ENCODE results near the gene MXD3. TPM values are rescaled to one million over a fixed set of nuclear protein-coding genes. Genes with fewer than 3 reads are reported as not detected.

Gene MXD3
- total RNA-seq, 1 experiment from 2014 or later = 121 TPM

GRCh38 chr5:177299697-177300096 lies 12.0 kb downstream of the MXD3 start:
- DNase-seq (ENCODE audit: low read depth in 1 of 2, low spot score in 2 of 2) = no peak
- Histone ChIP-seq H3K4me3 (no peak overlapping the region), H3K27me3 (replicated peaks) (no peaks in the 10 kb centered on the region), H3K36me3 (peaks cover 80% of the 10 kb centered on the region), H3K27ac (no peak overlapping the region), H3K9me3 (replicated peaks) (no peaks in the 10 kb centered on the region), H3K4me1 (replicated peaks) (peaks cover 36% of the 10 kb centered on the region)

GRCh38 chr5:177297922-177298321 lies 13.8 kb downstream of the MXD3 start:
- Histone ChIP-seq H3K4me1 (replicated peaks) (peaks cover 29% of the 10 kb centered on the region), H3K4me3 (no peak overlapping the region), H3K36me3 (peaks cover 79% of the 10 kb centered on the region), H3K27ac (no peak overlapping the region), H3K9me3 (replicated peaks) (no peaks in the 10 kb centered on the region), H3K27me3 (replicated peaks) (no peaks in the 10 kb centered on the region)
- DNase-seq (ENCODE audit: low read depth in 1 of 2, low spot score in 2 of 2) = no peak

GRCh38 chr5:177296581-177296980 lies 15.1 kb downstream of the MXD3 start:
- H3K27ac ChIP-seq = no peak overlapping the region
- H3K4me3 ChIP-seq = no peak overlapping the region
- no peak for DNase-seq (ENCODE audit: low read depth in 1 of 2, low spot score in 2 of 2)
- H3K4me1 ChIP-seq (replicated peaks) = peaks cover 16% of the 10 kb centered on the region
- peaks cover 81% of the 10 kb centered on the region for H3K36me3 ChIP-seq
- no peaks in the 10 kb centered on the region for H3K9me3 ChIP-seq (replicated peaks)
- no peaks in the 10 kb centered on the region for H3K27me3 ChIP-seq (replicated peaks)

- H3K4me3 ChIP-seq = no peak overlapping the region
- no peak for DNase-seq (ENCODE audit: low read depth in 1 of 2, low spot score in 2 of 2)
- peaks cover 10% of the 10 kb centered on the region for H3K4me1 ChIP-seq (replicated peaks)
- H3K27me3 ChIP-seq (replicated peaks) = no peaks in the 10 kb centered on the region
- peaks cover 79% of the 10 kb centered on the region for H3K36me3 ChIP-seq
- no peaks in the 10 kb centered on the region for H3K9me3 ChIP-seq (replicated peaks)
- H3K27ac ChIP-seq = no peak overlapping the region
Observed at GRCh38 chr5:177295924-177296323, 15.8 kb downstream of the MXD3 start.

GRCh38 chr5:177294632-177295031 lies 17.1 kb downstream of the MXD3 start:
- Histone ChIP-seq H3K4me3 (no peak overlapping the region), H3K27ac (no peak overlapping the region), H3K36me3 (peaks cover 79% of the 10 kb centered on the region), H3K4me1 (replicated peaks) (no peaks in the 10 kb centered on the region), H3K27me3 (replicated peaks) (no peaks in the 10 kb centered on the region), H3K9me3 (replicated peaks) (no peaks in the 10 kb centered on the region)
- no peak for DNase-seq (ENCODE audit: low read depth in 1 of 2, low spot score in 2 of 2)

- H3K27me3 ChIP-seq (replicated peaks) = no peaks in the 10 kb centered on the region
- no peaks in the 10 kb centered on the region for H3K9me3 ChIP-seq (replicated peaks)
- peaks cover 78% of the 10 kb centered on the region for H3K36me3 ChIP-seq
- no peaks in the 10 kb centered on the region for H3K4me1 ChIP-seq (replicated peaks)
- no peak overlapping the region for H3K4me3 ChIP-seq
- no peak overlapping the region for H3K27ac ChIP-seq
- no peak for DNase-seq (ENCODE audit: low read depth in 1 of 2, low spot score in 2 of 2)
Observed at GRCh38 chr5:177293819-177294581, 17.7 kb downstream of the MXD3 start.

- no peak overlapping the region for H3K27ac ChIP-seq
- peaks cover 86% of the 10 kb centered on the region for H3K36me3 ChIP-seq
- H3K4me1 ChIP-seq (replicated peaks) = no peaks in the 10 kb centered on the region
- no peak for DNase-seq (ENCODE audit: low read depth in 1 of 2, low spot score in 2 of 2)
- no peak overlapping the region for H3K4me3 ChIP-seq
- H3K9me3 ChIP-seq (replicated peaks) = no peaks in the 10 kb centered on the region
- H3K27me3 ChIP-seq (replicated peaks) = no peaks in the 10 kb centered on the region
Observed at GRCh38 chr5:177291735-177292134, 20.0 kb downstream of the MXD3 start.

- peaks cover 87% of the 10 kb centered on the region for H3K36me3 ChIP-seq
- H3K9me3 ChIP-seq (replicated peaks) = no peaks in the 10 kb centered on the region
- H3K27me3 ChIP-seq (replicated peaks) = no peaks in the 10 kb centered on the region
- no peak overlapping the region for H3K4me3 ChIP-seq
- no peak for DNase-seq (ENCODE audit: low read depth in 1 of 2, low spot score in 2 of 2)
- H3K27ac ChIP-seq = no peak overlapping the region
- H3K4me1 ChIP-seq (replicated peaks) = no peaks in the 10 kb centered on the region
Observed at GRCh38 chr5:177290816-177291596, 20.7 kb downstream of the MXD3 start.

- Histone ChIP-seq H3K27ac (no peak overlapping the region), H3K4me1 (replicated peaks) (no peaks in the 10 kb centered on the region), H3K27me3 (replicated peaks) (no peaks in the 10 kb centered on the region), H3K9me3 (replicated peaks) (no peaks in the 10 kb centered on the region), H3K4me3 (no peak overlapping the region), H3K36me3 (peaks cover 83% of the 10 kb centered on the region)
- no peak for DNase-seq (ENCODE audit: low read depth in 1 of 2, low spot score in 2 of 2)
Observed at GRCh38 chr5:177288191-177288590, 23.5 kb downstream of the MXD3 start.

GRCh38 chr5:177276886-177277285 lies 34.8 kb downstream of the MXD3 start:
- Histone ChIP-seq H3K27me3 (replicated peaks) (no peaks in the 10 kb centered on the region), H3K36me3 (peaks cover 76% of the 10 kb centered on the region), H3K27ac (no peak overlapping the region), H3K9me3 (replicated peaks) (no peaks in the 10 kb centered on the region), H3K4me1 (replicated peaks) (no peaks in the 10 kb centered on the region), H3K4me3 (no peak overlapping the region)
- DNase-seq (ENCODE audit: low read depth in 1 of 2, low spot score in 2 of 2) = no peak

- H3K9me3 ChIP-seq (replicated peaks) = no peaks in the 10 kb centered on the region
- no peak overlapping the region for H3K4me3 ChIP-seq
- H3K36me3 ChIP-seq = peaks cover 80% of the 10 kb centered on the region
- no peak overlapping the region for H3K27ac ChIP-seq
- H3K27me3 ChIP-seq (replicated peaks) = no peaks in the 10 kb centered on the region
- DNase-seq (ENCODE audit: low read depth in 1 of 2, low spot score in 2 of 2) = no peak
- no peaks in the 10 kb centered on the region for H3K4me1 ChIP-seq (replicated peaks)
Observed at GRCh38 chr5:177275883-177276282, 35.8 kb downstream of the MXD3 start.

- peaks cover 82% of the 10 kb centered on the region for H3K36me3 ChIP-seq
- H3K27ac ChIP-seq = no peak overlapping the region
- no peaks in the 10 kb centered on the region for H3K27me3 ChIP-seq (replicated peaks)
- H3K4me1 ChIP-seq (replicated peaks) = no peaks in the 10 kb centered on the region
- H3K4me3 ChIP-seq = no peak overlapping the region
- DNase-seq (ENCODE audit: low read depth in 1 of 2, low spot score in 2 of 2) = no peak
- H3K9me3 ChIP-seq (replicated peaks) = no peaks in the 10 kb centered on the region
Observed at GRCh38 chr5:177271113-177271512, 40.6 kb downstream of the MXD3 start.

- Histone ChIP-seq H3K27ac (no peak overlapping the region), H3K4me1 (replicated peaks) (no peaks in the 10 kb centered on the region), H3K27me3 (replicated peaks) (no peaks in the 10 kb centered on the region), H3K36me3 (peaks cover 82% of the 10 kb centered on the region), H3K9me3 (replicated peaks) (no peaks in the 10 kb centered on the region), H3K4me3 (no peak overlapping the region)
- DNase-seq (ENCODE audit: low read depth in 1 of 2, low spot score in 2 of 2) = no peak
Observed at GRCh38 chr5:177270653-177271052, 41.0 kb downstream of the MXD3 start.

GRCh38 chr5:177269976-177270375 lies 41.7 kb downstream of the MXD3 start:
- Histone ChIP-seq H3K27ac (no peak overlapping the region), H3K4me1 (replicated peaks) (no peaks in the 10 kb centered on the region), H3K9me3 (replicated peaks) (no peaks in the 10 kb centered on the region), H3K27me3 (replicated peaks) (no peaks in the 10 kb centered on the region), H3K36me3 (peaks cover 81% of the 10 kb centered on the region), H3K4me3 (no peak overlapping the region)
- DNase-seq (ENCODE audit: low read depth in 1 of 2, low spot score in 2 of 2) = no peak

Data from SJSA1 (cell line).